NT2/D1 (cell line): ENCODE measurements around the gene CCL17.
A peak's percentile ranks its signal among the peaks of the same experiment; 100 is the strongest.

Experiments used
- DNase-seq: peaks from one replicate; pipeline ENCODE4 v3.0.0-alpha.2; 2011; ENCODE audit warnings: low read depth, low spot score
- H3K27me3 ChIP-seq: 2 replicates; pipeline ENCODE4 v1.6.0; 2011; ENCODE audit warnings: mild to moderate bottlenecking; ENCODE audit not compliant: insufficient read length, insufficient read depth
- H3K36me3 ChIP-seq: 2 replicates; pipeline ENCODE4 v1.6.1; 2011; ENCODE audit warnings: mild to moderate bottlenecking, low read length, mixed read lengths; ENCODE audit not compliant: insufficient read depth, insufficient read length
- H3K4me1 ChIP-seq: 2 replicates; pipeline ENCODE4 v1.5.1; 2011; ENCODE audit not compliant: insufficient read depth, insufficient read length
- H3K4me3 ChIP-seq: 2 replicates; pipeline ENCODE4 v1.5.1; 2011; ENCODE audit warnings: low read depth; ENCODE audit not compliant: insufficient read length
- H3K9ac ChIP-seq: 2 replicates; pipeline ENCODE4 v1.6.0; 2011; ENCODE audit warnings: low read depth; ENCODE audit not compliant: insufficient read length
- H3K9me3 ChIP-seq: 2 replicates; pipeline ENCODE4 v1.5.1; 2011; ENCODE audit warnings: mild to moderate bottlenecking, low read length; ENCODE audit not compliant: insufficient read depth
- SUZ12 ChIP-seq: IDR thresholded peaks from 2 replicates; pipeline ENCODE4 v1.6.1; 2011; ENCODE audit not compliant: insufficient read length, insufficient read depth; ENCODE audit errors: extremely low read depth
- YY1 ChIP-seq: IDR thresholded peaks from 2 replicates; pipeline ENCODE4 v1.6.1; 2011; ENCODE audit not compliant: insufficient read length, insufficient read depth
- ZNF274 ChIP-seq: IDR thresholded peaks from 2 replicates; pipeline ENCODE4 v1.6.1; 2011; ENCODE audit warnings: mild to moderate bottlenecking, low read depth, low read length

Gene CCL17

GRCh38 chr16:57444711-57445110, 40.1 kb downstream of the CCL17 start:
- no peaks in the 10 kb centered on the region for H3K4me1 ChIP-seq
- peaks cover 46% of the 10 kb centered on the region for H3K36me3 ChIP-seq
- peaks cover 20% of the 10 kb centered on the region for H3K9me3 ChIP-seq
- H3K27me3 ChIP-seq, result no peaks in the 10 kb centered on the region
- no peak overlapping the region for H3K4me3 ChIP-seq
- no peak for DNase-seq
- H3K9ac ChIP-seq, result no peak overlapping the region
- TF ChIP-seq YY1 (no peak), SUZ12 (no peak), ZNF274 (no peak)

- Histone ChIP-seq H3K4me3 (no peak overlapping the region), H3K4me1 (no peaks in the 10 kb centered on the region), H3K9ac (no peak overlapping the region), H3K9me3 (peaks cover 14% of the 10 kb centered on the region), H3K27me3 (no peaks in the 10 kb centered on the region), H3K36me3 (peaks cover 40% of the 10 kb centered on the region)
- no peak for TF ChIP-seq ZNF274
- TF ChIP-seq YY1, result no peak
- TF ChIP-seq SUZ12, result no peak
- no peak for DNase-seq
Observed at GRCh38 chr16:57445510-57445909, 40.9 kb downstream of the CCL17 start.

- Histone ChIP-seq H3K27me3 (no peaks in the 10 kb centered on the region), H3K36me3 (peaks cover 43% of the 10 kb centered on the region), H3K9me3 (peaks cover 3% of the 10 kb centered on the region), H3K4me1 (no peaks in the 10 kb centered on the region), H3K9ac (peak overlapping the region; percentile 98), H3K4me3 (peak overlapping the region; percentile 97)
- TF ChIP-seq SUZ12 (no peak), ZNF274 (no peak), YY1 (no peak)
- DNase-seq, result no peak
Observed at GRCh38 chr16:57446531-57447185, 42.1 kb downstream of the CCL17 start.

GRCh38 chr16:57447186-57447962, 42.8 kb downstream of the CCL17 start, which contains the start of the genes CIAPIN1 and COQ9:
Gene CIAPIN1 (minus strand): TSS chr16:57447385. CDS start chr16:57440928, 6,457 bp downstream.
Gene COQ9 (plus strand): TSS chr16:57447479. CDS start chr16:57447506, 27 bp downstream.
- peak; percentile 90 for DNase-seq
- no peaks in the 10 kb centered on the region for H3K9me3 ChIP-seq
- H3K4me3 ChIP-seq, result peak within 1 kb of the TSS; percentile 97
- TF ChIP-seq SUZ12 (no peak), YY1 (peak; percentile 94)
- no peaks in the 10 kb centered on the region for H3K27me3 ChIP-seq
- H3K36me3 ChIP-seq, result peaks cover 48% of the 10 kb centered on the region
- peak within 1 kb of the TSS; percentile 98 for H3K9ac ChIP-seq
- H3K4me1 ChIP-seq, result no peaks in the 10 kb centered on the region

- no peak for DNase-seq
- no peaks in the 10 kb centered on the region for H3K27me3 ChIP-seq
- TF ChIP-seq SUZ12 (no peak), YY1 (no peak), ZNF274 (no peak)
- no peak overlapping the region for H3K9ac ChIP-seq
- no peaks in the 10 kb centered on the region for H3K9me3 ChIP-seq
- H3K4me3 ChIP-seq, result no peak overlapping the region
- H3K36me3 ChIP-seq, result peaks cover 73% of the 10 kb centered on the region
- no peaks in the 10 kb centered on the region for H3K4me1 ChIP-seq
Observed at GRCh38 chr16:57452021-57452420, 47.5 kb downstream of the CCL17 start.

- Histone ChIP-seq H3K9me3 (no peaks in the 10 kb centered on the region), H3K36me3 (peaks cover 85% of the 10 kb centered on the region), H3K27me3 (no peaks in the 10 kb centered on the region), H3K9ac (peak within 1 kb of the TSS; percentile 94), H3K4me1 (peaks cover 3% of the 10 kb centered on the region), H3K4me3 (peak within 1 kb of the TSS; percentile 90)
- DNase-seq, result peak; percentile 87
- TF ChIP-seq YY1 (no peak), ZNF274 (no peak), SUZ12 (no peak)
Observed at GRCh38 chr16:57462209-57462977, 57.8 kb downstream of the CCL17 start, which contains the start of gene POLR2C. Gene POLR2C (plus strand): TSS chr16:57462679. CDS start chr16:57462725, 46 bp downstream.
